Measurements from ENCODE around the gene MACROD1. TPM values are rescaled to one million over a fixed set of nuclear protein-coding genes. Genes with fewer than 3 reads are reported as not detected.
"Not testable (repeated sequence)": the region's sequence is repeated elsewhere in the genome, so short reads cannot be mapped to it uniquely, and the experiment has no call there.

The MACROD1 gene
- total RNA-seq, 1 donor from 2014 or later = 39.4 TPM

DNA sequence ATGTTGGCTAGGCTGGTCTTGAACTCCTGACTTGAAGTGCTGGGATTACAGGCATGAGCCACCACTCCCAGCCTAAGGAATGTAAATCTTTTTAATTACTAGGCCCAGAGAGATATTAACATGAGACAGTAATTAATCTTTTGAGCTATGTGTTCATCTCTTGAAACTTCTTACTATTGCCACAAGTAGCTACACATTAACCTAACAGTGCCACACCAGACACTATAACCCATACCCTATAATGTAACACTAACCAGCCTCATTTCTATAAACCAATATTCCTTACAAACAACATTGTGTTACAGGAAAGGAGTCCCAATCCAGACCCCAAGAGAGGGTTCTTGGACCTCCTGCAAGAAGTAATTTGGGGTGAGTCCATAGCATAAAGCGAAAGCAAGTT, 199.5 kb downstream of the MACROD1 start:
- Mint-ChIP-seq H3K27ac (no peak overlapping the region), H3K4me3 (no peak overlapping the region), H3K4me1 (peaks cover 5% of the 10 kb centered on the region), H3K36me3 (no peaks in the 10 kb centered on the region), H3K27me3 (ENCODE audit: low read depth) (peaks cover 7% of the 10 kb centered on the region), H3K9me3 (no peaks in the 10 kb centered on the region)
- DNase-seq (ENCODE audit: low spot score in 2 of 2, unreplicated experiment in 2 of 2) = no peak
- TF ChIP-seq, protein P1, sequence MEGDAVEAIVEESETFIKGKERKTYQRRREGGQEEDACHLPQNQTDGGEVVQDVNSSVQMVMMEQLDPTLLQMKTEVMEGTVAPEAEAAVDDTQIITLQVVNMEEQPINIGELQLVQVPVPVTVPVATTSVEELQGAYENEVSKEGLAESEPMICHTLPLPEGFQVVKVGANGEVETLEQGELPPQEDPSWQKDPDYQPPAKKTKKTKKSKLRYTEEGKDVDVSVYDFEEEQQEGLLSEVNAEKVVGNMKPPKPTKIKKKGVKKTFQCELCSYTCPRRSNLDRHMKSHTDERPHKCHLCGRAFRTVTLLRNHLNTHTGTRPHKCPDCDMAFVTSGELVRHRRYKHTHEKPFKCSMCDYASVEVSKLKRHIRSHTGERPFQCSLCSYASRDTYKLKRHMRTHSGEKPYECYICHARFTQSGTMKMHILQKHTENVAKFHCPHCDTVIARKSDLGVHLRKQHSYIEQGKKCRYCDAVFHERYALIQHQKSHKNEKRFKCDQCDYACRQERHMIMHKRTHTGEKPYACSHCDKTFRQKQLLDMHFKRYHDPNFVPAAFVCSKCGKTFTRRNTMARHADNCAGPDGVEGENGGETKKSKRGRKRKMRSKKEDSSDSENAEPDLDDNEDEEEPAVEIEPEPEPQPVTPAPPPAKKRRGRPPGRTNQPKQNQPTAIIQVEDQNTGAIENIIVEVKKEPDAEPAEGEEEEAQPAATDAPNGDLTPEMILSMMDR (IDR thresholded peaks at IDR 0.05; ENCODE audit: unreplicated experiment) = no peak

DNA sequence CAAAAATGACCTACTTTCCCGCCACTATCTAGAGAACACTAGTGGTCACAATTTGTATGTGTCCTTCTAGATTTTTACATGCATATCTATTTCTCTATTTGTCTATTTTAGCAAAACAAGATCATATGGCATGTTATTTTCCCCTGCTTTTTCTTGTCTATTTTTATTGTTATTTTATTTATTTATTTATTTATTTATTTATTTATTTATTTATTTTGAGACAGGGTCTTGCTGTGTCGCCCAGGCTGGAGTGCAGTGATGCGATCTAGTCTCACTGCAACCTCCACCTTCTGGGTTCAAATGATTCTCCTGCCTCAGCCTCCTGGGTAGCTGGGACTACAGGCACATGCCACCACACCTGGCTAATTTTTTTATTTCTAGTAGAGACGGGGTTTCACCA, 202.0 kb downstream of the MACROD1 start:
- not testable (repeated sequence) for H3K9me3 Mint-ChIP-seq; H3K27ac Mint-ChIP-seq; DNase-seq (ENCODE audit: low spot score in 2 of 2, unreplicated experiment in 2 of 2); H3K4me1 Mint-ChIP-seq; H3K4me3 Mint-ChIP-seq; H3K27me3 Mint-ChIP-seq (ENCODE audit: low read depth); H3K36me3 Mint-ChIP-seq

DNA sequence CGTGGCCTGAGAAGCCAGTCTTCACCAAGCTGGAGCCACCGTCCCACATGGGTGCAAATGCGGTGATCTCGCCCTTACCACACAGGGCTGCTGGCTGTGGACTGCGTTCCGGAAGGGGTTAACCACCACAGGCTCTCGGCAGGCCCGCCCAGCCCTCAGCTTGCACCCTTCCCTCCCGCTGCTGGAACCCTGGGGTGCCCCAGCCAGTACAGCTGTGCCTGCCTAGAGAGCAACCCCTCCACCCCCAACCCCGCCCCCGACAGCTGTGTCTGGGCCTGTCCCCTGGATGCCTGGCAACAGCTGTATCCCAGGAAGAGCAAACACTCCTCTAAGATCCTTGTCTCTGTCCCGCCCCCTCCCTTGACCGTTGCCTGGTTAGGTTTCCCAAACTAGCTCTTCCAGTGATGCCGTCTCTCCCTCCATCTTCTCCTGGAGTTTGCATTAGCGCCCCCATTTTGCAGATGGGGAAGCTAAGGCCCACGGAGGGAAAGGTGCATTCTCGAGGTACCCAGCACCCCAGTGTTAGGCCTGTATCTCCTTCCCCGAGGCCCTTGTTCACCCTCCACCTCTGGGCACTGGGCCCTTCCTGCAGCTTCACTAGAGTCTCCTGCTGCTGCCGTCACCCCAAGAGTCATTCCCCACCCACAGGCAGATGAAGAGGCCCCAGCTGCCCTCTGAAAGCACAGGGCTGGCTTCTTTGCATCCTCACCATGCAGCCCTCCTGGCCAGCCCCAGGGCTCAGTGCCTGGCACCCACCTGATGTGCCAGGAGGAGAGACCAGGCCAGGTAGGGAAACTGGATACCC, 204.1 kb downstream of the MACROD1 start:
- Mint-ChIP-seq H3K4me1 (peaks cover 5% of the 10 kb centered on the region), H3K4me3 (no peak overlapping the region), H3K9me3 (no peaks in the 10 kb centered on the region), H3K27ac (no peak overlapping the region), H3K27me3 (ENCODE audit: low read depth) (no peaks in the 10 kb centered on the region), H3K36me3 (no peaks in the 10 kb centered on the region)
- TF ChIP-seq, protein P1 (IDR thresholded peaks at IDR 0.05; ENCODE audit: unreplicated experiment) = no peak
- no peak for DNase-seq (ENCODE audit: low spot score in 2 of 2, unreplicated experiment in 2 of 2)

DNA sequence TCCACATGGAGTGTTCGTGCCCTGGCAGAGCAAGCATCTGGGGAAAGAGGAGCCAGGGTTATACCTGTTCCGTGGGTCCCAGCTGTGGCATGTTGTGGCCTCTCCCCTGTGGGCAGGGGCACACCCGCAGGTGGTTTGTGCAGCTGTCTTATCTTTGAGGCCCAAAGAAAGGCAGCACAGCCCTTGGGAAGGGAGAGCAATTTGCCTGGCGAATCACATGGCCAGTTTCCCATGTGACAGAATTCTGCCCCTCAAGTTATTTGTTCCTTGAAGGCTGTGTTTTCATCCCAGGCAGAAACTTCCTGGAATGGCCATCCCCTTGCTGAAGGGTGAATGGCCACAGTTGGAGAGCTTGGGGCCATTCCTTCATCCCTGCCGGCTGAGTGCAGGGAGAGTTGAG, 207.9 kb downstream of the MACROD1 start:
- no peak for DNase-seq (ENCODE audit: low spot score in 2 of 2, unreplicated experiment in 2 of 2)
- no peaks in the 10 kb centered on the region for H3K9me3 Mint-ChIP-seq
- no peaks in the 10 kb centered on the region for H3K27me3 Mint-ChIP-seq (ENCODE audit: low read depth)
- peaks cover 5% of the 10 kb centered on the region for H3K4me1 Mint-ChIP-seq
- TF ChIP-seq, protein P1 (IDR thresholded peaks at IDR 0.05; ENCODE audit: unreplicated experiment) = no peak
- no peak overlapping the region for H3K4me3 Mint-ChIP-seq
- H3K36me3 Mint-ChIP-seq = peaks cover 11% of the 10 kb centered on the region
- H3K27ac Mint-ChIP-seq = no peak overlapping the region

DNA sequence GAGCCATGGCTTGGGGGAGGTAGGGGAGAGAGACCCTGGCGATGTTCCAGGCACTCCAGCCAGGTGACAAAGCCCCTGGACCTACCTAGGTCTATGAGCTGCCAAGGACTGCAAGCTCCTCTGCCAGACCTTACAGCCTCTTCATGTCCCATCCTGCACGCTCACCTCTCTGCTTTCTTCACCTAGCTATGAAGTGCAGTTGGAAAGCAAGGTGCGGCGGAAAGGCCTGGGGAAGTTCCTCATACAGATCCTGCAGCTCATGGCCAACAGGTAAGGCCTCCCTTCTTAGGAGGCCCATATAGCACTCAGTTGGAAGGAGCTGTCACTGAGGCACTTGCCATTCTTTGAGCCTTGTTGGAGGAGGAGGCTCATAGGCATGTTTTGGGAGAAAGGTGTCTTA, 213.3 kb downstream of the MACROD1 start:
- peaks cover 22% of the 10 kb centered on the region for H3K36me3 Mint-ChIP-seq
- H3K27me3 Mint-ChIP-seq (ENCODE audit: low read depth) = no peaks in the 10 kb centered on the region
- DNase-seq (ENCODE audit: low spot score in 2 of 2, unreplicated experiment in 2 of 2) = no peak
- no peaks in the 10 kb centered on the region for H3K9me3 Mint-ChIP-seq
- H3K4me3 Mint-ChIP-seq = no peak overlapping the region
- no peaks in the 10 kb centered on the region for H3K4me1 Mint-ChIP-seq
- no peak overlapping the region for H3K27ac Mint-ChIP-seq
- TF ChIP-seq, protein P1 (IDR thresholded peaks at IDR 0.05; ENCODE audit: unreplicated experiment) = no peak

DNA sequence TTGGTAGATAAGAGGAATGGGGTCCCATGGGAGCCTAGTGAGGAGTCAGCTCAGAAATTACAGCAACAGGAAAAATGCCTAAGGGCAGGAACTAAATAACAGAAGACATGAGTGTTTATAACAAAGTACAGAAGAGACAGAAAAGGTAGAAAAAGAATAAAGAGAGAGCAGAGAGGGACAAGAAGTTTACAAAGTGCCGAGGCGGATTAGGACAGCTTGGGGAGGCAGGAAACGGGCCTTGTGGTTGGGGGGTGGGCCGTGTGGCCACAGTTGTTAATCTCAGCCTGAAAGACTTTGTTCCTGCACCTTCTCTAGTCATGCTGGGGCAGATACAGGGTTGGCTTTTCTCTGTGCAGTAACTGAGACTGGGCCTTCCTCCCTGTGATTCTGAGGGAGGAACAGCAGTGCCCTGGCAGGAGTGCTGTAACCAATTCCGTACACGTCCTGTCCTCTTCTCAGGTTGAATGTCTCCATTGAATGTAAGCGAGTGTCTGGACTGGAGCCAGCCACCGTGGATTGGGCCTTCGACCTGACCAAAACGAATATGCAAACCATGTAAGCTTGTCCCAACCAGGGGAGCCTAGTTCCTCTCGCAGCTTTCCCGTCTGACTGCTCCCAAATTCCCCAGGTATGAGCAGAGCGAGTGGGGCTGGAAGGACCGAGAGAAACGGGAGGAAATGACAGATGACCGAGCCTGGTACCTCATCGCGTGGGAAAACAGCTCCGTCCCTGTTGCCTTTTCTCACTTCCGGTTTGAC, 214.0 kb downstream of the MACROD1 start:
- Mint-ChIP-seq H3K4me3 (no peak overlapping the region), H3K4me1 (no peaks in the 10 kb centered on the region), H3K36me3 (peaks cover 23% of the 10 kb centered on the region), H3K9me3 (no peaks in the 10 kb centered on the region), H3K27me3 (ENCODE audit: low read depth) (no peaks in the 10 kb centered on the region), H3K27ac (peak overlapping the region; percentile 22)
- DNase-seq (ENCODE audit: low spot score in 2 of 2, unreplicated experiment in 2 of 2) = no peak
- TF ChIP-seq, protein P1 (IDR thresholded peaks at IDR 0.05; ENCODE audit: unreplicated experiment) = no peak

Measured in mesothelial cell of epicardium (in vitro differentiated cells).